NCI-H128 (cell line): ENCODE measurements around the gene DDOST.

ENCODE experiments used
- DNase-seq: peaks from one replicate; lab custom pipeline; 2025; ENCODE audit not compliant: unreplicated experiment; lab: John Stamatoyannopoulos, UW

DDOST gene

DNA sequence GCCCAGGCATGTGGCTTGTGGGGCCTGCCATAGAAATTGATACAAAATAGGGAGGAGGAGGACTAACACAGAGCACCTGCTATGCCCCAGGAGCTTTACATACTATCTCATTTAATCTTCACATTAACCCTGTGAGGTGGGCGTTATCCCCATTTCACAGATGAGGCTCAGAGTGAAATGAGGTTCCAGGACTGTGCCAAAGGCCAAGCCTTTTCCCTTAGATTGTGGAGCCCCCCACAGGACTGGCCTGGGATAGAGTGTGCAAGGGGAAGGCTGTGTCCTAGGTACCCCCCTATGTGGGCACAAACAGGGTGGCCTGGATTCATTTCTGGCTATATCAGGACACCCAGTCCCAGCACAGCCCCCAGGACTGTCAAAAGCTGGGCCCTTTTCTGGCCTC lies 2.2 kb upstream of the DDOST start:
- no peak for DNase-seq

DNA sequence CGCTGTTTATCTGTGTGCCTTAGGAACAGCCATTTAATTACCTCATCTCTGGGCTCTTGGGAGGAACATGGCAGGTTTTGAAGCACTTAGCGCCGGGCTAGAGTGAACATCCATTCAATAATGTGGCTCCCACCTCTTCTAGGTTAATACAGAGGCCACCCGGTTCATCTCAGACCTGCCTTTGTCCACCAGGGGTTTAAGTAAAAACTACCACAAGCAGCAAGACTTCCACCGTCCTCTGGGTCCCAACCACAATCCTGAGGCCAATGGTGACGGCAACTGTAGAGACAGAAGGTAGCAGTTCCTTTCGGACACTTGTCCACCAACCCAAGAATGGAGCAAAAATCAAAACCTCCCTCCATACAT lies 924 bp upstream of the DDOST start:
- DNase-seq = no peak

DNA sequence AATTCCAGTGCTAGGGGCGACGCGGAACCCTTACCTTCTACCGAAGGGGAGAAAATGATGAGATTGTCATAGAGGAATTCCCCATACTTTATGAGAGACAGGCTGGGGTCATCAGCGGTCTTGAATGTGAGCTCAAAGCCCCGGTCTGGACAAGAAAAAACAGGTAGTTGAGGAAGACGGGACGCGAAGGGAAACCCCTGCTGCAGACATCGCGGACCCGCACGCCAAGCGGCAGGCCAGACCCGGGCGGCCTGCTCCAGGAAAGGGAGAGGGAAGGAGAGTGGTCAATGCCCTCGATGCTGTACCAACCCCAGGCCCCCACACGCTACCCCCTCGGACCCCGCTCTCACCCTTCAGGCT lies 342 bp downstream of the DDOST start:
- DNase-seq = no peak

DNA sequence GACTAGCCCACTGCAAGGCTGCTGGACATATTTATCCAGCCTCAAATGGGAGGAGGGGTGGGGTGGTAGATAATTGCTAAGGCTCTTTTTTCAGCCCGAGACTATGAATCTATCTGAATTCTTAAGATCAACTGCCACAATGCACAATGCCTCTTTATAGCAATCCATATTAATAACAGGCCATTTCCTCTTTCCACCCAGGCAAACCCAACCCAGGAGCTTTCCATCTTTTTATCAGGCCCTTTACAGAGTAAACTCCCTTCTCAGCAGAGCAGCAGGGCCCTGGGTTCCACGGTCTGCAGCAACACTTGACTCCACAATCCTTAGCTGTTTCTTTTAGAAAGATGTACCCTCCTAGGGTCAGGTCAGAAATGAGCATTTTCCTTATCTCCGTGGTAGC lies 806 bp downstream of the DDOST start:
- no peak for DNase-seq

DNA sequence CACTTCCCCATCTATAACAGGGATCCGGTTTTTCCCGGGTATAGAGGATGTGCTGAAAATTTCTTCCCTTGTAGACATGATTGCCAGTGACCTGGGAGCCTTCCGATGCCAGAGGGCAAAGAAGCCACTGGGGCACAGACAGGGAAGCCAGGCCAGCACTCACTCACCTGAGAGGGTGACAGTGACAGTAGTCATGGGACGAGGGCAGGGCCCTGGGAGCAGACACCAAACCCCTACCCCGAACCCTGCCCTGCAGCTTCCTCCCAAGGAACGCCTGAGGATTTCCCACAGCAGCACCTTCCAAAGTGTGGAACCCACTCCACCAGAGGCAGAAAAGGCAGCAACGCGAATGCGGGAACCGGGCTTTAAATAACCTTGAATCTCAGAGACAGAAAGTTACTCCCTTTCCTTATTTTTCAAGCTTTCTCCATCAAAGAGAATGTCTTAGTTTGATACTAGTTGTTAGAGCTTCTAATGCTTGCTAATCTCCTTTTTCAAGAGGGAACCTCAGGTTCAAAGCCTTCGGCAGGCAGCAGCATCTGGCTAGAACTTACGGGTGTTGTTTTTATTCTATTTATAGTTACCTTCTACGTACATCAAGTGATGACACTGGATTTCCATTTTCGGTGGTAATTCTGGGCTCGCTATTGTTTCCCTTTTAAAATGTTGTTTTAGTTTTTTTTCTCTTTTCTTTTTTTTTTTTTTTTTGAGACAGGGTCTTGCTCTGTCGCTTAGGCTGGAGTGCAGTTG lies 2.8 kb downstream of the DDOST start:
- no peak for DNase-seq

DNA sequence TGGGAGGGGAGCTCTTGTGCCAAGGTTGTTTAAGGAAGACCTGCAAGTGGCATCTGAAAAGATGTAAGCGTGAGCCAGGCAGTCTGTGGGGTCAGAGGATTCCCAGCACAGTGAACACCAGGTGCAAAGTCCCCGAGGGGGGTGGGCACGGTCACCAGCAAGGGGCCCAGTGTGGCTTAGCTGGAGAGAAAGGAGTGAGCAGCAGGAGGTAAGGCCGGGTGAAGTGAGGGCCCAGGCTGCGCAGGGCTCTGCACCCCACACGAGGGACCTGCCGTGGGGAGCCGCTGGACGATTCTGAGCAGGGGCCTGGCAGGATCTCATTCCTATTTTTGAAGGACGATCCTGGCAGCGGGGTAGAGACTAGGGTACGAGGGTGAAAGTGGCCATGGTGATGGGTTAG lies 4.1 kb downstream of the DDOST start:
- no peak for DNase-seq

DNA sequence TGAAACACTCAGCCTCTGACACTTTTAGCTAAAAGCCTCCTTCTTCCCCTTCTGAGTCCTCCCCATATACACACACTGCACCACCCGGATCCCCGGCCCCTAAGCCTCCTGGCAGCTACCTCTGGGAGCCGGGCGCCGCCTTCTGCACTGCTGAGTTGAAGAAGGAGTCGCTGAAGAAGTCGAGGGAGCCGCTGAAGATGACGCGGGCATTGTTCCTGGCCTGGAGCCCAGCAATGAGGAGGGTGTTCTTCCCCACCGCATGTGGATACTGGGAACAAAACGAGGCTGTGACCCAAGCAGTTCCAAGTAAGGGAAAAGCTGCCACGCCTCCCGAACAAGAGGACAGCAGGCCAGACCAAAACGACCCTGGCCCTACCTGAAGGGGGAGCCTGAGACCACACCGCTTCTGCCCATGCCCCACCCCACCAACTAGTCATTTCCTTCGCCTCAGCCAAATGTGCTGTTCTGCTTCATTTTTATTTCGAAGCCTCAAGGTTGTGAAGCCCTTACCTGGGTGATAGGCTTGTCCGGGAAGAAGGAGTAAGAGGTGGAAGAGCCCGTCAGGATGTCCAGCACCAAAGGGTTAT lies 7.0 kb downstream of the DDOST start:
- no peak for DNase-seq

DNA sequence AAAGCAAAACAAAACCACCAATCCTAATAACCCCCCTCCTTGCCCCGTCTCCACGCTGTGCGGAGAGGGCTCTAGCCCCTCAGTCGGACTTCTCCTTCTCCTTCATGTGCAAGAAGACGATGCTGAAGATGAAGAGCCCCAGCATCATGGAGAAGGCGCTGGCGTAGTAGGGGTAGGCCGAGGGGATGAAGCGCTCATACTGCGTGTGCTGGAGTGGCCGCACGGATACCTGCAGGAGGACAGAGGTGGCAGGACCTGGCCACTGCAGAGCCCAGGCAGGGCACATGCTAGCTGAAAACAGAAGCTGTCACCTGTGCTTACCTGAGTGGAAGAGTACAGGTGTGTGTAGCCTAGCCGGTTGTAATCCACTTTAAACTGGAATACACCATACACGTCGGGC lies 8.9 kb downstream of the DDOST start:
- DNase-seq = no peak

DNA sequence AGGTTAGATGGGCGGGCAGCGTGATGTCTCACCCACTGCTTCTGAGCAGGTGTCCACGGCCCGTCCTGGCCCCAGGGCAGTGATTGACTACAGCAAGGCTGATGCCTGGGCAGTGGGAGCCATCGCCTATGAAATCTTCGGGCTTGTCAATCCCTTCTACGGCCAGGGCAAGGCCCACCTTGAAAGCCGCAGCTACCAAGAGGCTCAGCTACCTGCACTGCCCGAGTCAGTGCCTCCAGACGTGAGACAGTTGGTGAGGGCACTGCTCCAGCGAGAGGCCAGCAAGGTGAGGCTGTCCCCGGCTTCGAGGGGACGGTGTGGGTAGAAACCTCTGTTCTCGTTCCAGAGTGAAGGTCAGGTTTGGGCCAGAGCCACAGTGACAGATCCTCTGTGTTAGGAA lies 12.2 kb downstream of the DDOST start:
- DNase-seq = no peak

DNA sequence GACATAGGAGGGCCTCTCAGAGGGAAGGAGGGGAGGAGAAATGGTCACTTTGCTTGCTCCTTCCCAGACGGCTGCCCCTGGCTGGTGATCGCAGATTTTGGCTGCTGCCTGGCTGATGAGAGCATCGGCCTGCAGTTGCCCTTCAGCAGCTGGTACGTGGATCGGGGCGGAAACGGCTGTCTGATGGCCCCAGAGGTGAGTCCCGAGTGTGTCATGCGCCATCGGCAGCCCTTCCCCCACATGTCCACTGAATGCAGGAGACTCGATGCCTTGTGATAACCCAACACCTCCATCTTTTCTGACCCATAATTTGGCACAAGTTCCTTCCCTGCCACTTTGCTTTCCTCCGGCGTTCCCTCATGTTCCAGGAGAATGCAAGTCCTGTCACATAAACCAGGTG lies 12.7 kb downstream of the DDOST start:
- no peak for DNase-seq

DNA sequence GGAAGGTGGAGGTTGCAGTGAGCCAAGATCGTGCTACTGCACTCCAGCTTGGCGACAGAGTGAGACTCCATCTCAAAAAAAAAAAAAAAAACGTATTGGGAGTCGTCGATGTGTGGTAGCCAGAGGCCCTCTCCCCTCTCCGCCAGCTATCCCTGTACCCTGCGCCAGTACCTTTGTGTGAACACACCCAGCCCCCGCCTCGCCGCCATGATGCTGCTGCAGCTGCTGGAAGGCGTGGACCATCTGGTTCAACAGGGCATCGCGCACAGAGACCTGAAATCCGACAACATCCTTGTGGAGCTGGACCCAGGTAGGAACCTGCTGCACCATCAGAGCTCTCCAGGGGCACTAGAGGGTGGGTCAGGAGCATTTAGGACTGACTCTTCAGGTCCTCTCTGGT lies 15.8 kb downstream of the DDOST start:
- DNase-seq = no peak

DNA sequence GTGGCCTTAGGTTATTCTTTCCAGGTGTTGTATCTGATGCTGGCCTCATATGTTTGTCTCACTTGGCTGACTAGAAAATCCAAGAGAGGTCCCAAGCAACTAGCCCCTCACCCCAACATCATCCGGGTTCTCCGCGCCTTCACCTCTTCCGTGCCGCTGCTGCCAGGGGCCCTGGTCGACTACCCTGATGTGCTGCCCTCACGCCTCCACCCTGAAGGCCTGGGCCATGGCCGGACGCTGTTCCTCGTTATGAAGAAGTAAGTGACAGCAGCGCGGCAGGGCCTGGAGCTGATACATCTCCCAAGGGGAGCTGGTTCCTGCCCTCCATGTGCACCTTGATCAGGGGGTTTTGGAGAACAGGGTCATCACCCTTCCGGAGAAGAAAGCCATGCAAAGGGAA lies 16.8 kb downstream of the DDOST start:
- DNase-seq = no peak

DNA sequence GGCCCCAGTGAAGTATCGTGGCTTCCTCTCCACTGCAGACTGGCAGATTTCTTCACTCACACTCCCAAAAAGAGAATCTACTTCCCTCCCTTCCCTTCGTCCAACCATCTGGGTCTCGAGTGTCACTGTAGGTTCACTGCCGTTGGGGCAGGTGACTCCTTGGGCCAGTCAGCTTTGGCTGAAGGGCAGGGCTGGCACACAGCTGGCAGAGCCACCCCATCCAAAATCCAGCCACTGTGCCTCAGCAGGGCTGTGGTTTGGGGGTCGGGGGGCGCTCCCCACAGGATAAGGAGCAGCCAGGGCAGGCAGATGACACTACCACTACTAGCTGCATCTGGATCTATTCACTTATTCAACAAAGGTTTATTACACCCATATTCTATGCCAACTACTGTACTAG lies 18.1 kb downstream of the DDOST start:
- no peak for DNase-seq

DNA sequence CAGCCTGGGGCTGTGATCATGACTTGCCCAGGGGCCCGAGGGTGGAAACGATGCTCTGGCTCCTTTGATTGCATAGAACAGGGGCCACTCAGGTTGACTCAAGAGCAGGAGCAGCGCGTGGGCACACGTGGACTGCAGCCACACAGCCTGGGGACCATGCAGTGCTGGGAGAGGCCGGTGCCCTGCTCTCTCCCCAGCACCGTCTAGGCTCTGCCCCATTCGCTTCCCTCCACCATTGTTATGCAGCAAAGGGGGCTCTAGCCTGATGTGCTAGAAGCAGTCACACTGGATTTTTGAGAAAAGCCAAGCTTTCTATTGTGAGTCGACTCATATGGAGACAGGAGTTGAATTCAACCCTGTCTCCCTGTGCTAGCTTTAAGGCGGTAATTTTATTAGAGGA lies 19.2 kb downstream of the DDOST start:
- no peak for DNase-seq

DNA sequence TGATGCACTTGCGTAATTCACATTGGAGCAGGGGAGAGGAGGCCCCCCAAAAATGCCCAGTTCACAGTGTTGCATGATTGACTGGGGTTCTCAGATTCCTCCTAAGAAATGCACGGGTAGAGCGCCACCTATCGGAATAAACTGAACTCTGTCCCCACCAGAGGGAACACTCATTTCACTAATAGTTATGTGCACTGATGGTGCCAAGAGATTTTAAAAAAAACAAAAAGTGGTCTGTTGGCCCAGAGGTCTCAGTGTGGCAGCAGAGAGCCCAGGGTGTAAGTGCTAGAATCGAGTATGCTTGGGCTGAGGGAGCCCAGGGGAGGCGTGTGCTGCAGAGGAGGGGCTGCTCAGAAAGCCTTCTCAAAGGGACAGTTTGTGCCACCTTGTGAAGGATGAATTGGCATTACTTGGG lies 21.0 kb downstream of the DDOST start:
- DNase-seq = peak; percentile 14

DNA sequence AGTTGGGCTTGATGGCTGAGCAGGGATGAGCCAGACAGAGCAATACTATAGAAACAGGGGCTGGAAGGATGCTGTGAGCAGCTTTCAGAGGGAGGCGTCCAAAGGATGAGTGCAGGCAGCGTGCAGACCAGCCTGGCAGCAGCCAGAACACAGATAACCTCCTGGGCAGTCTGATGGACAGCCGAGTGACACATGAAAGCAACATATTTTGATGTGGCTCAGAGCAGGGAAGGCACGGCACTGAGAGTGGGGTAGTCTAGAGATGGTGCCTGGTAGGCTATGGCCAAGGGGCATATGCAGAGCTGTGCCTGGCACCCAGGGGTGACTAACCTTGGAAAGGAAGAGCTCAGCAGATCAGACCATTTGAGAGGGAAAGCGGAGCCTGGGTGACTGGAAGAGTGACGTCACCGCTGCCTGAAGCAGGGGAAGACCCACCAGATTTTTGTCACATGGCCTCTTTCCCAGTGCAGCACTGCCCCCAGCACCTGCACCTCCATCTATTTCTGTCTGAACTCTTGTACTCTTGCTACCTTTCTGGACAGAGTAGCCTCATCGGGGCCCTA lies 24.3 kb downstream of the DDOST start:
- no peak for DNase-seq

DNA sequence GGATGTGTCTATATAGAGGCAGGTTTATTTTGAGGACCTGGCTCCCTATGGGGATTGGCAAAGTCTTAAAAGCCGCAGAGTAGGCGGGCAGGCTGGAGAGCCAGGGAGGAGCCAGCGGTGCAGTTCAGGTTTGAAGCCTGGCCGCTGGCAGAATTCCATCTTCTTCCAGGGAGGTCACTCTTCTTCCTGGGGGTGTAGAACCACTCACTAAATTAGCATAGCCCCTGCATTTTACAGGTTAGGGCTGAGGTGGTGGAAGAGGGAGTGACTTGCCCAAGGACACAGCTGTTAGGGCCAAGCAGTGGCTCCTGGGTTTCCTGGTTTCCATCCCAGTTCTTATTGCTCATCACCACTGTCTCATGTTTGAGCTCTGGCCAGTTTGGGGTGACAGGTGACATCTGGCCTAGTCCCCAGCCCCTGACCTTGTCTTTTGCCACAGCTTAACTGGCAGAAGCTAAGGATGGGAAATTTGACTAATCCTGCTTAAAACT lies 26.5 kb downstream of the DDOST start:
- peak; percentile 77 for DNase-seq

DNA sequence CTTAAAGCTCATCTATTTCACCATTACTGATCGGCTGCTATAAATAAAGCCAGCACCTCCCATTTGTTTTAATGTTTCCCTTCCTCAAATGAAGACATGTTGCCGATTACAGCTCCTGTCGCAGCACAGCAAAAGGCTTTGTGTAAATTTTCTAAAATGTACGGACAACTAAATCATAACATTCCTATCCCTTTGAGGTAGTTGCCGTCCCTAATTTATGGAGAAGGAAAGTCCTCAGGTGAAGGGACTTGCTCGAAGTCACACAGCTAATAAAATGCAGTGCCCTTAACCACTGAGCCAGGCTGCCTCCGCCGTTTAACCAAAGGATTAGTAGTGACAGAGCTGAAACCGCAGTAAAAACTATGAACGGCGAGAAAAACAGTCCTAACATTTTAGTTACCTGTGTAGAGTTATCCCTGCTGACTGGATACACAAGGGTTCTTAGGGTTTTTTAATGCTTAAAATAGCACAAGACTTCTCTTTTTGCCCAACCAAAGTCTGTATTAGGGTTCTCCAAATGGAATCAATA lies 27.0 kb downstream of the DDOST start:
- no peak for DNase-seq

DNA sequence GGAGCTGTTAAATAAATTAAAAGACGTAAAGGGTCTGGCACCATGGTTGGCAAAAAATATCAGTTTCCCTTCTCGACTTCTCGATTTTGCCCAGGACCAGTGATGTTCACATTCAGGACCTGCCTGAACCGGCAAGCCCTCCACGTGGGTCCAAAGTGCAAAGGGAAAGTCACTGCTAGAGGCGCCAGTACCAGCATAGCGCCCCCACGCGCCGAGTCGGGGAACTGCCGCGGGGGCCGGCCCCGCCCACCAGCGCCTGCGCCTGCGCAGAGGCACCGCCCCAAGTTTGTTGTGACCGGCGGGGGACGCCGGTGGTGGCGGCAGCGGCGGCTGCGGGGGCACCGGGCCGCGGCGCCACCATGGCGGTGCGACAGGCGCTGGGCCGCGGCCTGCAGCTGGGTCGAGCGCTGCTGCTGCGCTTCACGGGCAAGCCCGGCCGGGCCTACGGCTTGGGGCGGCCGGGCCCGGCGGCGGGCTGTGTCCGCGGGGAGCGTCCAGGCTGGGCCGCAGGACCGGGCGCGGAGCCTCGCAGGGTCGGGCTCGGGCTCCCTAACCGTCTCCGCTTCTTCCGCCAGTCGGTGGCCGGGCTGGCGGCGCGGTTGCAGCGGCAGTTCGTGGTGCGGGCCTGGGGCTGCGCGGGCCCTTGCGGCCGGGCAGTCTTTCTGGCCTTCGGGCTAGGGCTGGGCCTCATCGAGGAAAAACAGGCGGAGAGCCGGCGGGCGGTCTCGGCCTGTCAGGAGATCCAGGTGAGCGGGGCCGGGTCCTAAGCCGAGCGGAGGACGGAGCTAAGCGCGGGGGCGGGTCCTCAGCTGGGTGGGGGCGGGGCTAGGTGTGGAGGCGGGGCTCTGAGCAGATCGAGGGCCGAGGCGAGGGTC lies 27.7 kb downstream of the DDOST start, which contains the start of gene PINK1:
Gene PINK1 (plus strand): TSS at position 269 of the 875 bp plus-strand sequence. CDS start 91 bp downstream, at position 360.
- DNase-seq = peak; percentile 64

DNA sequence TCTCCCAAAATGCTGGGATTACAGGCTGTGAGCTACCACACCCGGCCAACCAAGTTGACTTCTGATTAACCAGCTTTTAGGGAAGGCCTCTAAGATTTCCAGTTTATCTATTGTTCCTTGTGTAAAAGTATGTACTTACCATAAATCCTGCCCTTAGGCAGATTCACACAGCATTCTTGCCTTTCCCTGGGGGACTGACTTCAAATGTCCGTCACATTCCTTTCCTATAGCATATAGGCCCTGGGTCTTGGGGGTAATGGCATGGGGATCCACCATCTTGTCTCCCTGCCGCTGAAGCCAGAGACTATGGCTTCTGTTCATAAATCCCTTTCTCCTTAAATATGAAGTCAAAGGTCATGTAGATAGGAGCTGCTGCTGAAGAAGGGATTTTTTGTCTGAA lies 28.8 kb downstream of the DDOST start:
- no peak for DNase-seq

DNA sequence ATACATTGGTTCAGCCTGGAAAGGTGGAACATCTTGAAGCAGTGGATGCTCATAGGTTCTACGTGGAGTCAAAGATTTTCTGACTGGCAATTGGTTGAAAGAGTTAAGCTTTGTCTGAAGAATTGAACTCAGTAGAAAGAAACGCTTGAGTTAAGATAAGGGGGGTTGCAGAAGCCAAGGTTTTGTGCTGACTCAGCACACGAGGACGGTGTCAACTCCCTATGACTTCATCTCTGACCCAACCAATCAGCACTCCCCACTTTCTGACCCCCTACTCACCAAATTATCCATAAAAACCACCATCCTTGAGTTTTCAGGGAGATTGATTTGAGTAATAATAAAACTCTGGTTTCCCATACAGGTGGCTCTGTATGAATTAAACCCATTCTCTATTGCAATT lies 30.4 kb downstream of the DDOST start:
- DNase-seq = no peak
